Measurements from ENCODE around the gene OR56A3.

Gene OR56A3

GRCh38 chr11:5973530-5973929 lies 31.5 kb downstream of the OR56A3 start:
- no peak for DNase-seq (ENCODE audit: low read depth)

- DNase-seq (ENCODE audit: low read depth) = no peak
These were observed 41.4 kb downstream of the OR56A3 start for GRCh38 chr11:5983443-5983842.

GRCh38 chr11:5986885-5987284 lies 44.8 kb downstream of the OR56A3 start, which contains the start of gene OR52L1:
TSS of gene OR52L1 (minus strand) at chr11:5986985. CDS start at chr11:5986930, 55 bp downstream.
- DNase-seq (ENCODE audit: low read depth) = no peak

GRCh38 chr11:5989203-5989602 lies 47.2 kb downstream of the OR56A3 start:
- no peak for DNase-seq (ENCODE audit: low read depth)

- DNase-seq (ENCODE audit: low read depth) = no peak
These were observed 50.1 kb downstream of the OR56A3 start for GRCh38 chr11:5992150-5992549.

- DNase-seq (ENCODE audit: low read depth) = no peak
These were observed 50.7 kb downstream of the OR56A3 start for GRCh38 chr11:5992604-5993251.

GRCh38 chr11:5994791-5995190 lies 52.7 kb downstream of the OR56A3 start:
- no peak for DNase-seq (ENCODE audit: low read depth)

Data from GM04503 (cell line).